ENCODE results near the gene CDC42BPG.
A peak's percentile ranks its signal among the peaks of the same experiment; 100 is the strongest.

Gene CDC42BPG

DNA sequence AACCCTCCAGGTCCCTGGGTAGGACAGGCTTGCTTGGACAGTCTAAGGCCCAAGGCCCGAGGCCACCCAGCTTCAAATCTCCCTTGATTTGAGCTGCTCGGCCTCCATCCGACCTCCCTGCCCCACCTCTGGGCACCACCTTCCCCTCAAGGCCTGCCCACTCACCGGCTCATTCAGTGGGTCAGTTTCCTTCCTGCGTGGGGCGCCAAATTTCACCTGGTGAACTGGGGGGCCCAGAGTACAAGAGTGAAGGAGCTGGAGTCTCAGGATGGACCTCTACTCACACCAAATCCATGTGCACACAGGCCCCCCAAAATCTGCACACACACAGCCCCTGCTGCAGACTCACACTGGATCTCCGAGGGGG lies 45.2 kb downstream of the CDC42BPG start:
- DNase-seq: no peak
- no peaks in the 10 kb centered on the region for H3K27me3 ChIP-seq (replicated peaks; ENCODE audit: control insufficient read depth, insufficient read depth, low read length, poor library complexity, severe bottlenecking)
- no peaks in the 10 kb centered on the region for H3K9me3 ChIP-seq (ENCODE audit: control insufficient read depth, low read length)
- H3K4me1 ChIP-seq (ENCODE audit: control insufficient read depth, insufficient read depth, low read length, poor library complexity, severe bottlenecking): peaks cover 22% of the 10 kb centered on the region
- H3K27ac ChIP-seq (ENCODE audit: insufficient read depth, low read length, poor library complexity, severe bottlenecking): peak overlapping the region; percentile 4
- no peak overlapping the region for H3K4me3 ChIP-seq (ENCODE audit: insufficient read depth, low read depth, low read length, poor library complexity, severe bottlenecking)
- H3K36me3 ChIP-seq (ENCODE audit: control insufficient read depth, insufficient read depth, low read length): peaks cover 49% of the 10 kb centered on the region

DNA sequence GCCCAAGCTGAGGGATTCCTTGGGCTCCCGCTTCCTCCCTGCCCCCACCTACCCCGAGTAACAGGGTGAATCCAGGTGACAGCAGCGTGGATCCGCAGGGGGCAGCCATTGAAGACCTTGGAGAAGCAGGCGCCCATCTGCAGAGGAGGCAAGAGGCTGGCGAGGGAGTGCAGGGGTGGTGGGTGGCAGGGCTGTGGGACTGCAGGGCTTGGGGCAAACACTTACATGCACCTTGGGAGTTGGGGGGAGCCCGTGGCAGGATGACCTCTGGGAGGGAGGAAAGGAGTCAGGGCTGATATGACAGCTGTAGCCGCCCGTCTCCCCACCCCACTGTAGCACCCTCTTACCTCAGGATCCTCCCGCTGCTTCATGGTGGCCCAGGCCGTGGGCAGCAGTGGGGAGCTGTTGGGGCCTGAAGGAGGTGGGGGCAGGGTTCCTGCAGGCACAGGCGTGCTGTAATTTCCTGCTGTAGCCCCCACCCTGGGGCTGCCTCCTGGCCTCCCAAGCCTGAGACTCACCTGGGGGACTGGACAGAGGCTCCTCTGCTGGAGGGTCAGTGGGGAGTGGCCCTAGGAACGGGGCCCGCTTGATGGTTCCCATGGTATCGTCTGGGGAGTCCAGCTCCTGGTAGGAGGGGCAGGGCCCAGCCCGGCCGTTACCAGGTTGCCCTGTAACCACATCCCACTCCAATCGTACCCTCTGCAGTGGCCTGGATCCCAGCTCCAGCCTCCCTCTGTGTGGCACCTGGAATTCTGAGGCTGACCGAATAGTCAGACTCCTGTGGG lies 47.5 kb downstream of the CDC42BPG start:
- Histone ChIP-seq H3K27me3 (replicated peaks; ENCODE audit: control insufficient read depth, insufficient read depth, low read length, poor library complexity, severe bottlenecking) (no peaks in the 10 kb centered on the region), H3K9me3 (ENCODE audit: control insufficient read depth, low read length) (no peaks in the 10 kb centered on the region), H3K4me3 (ENCODE audit: insufficient read depth, low read depth, low read length, poor library complexity, severe bottlenecking) (no peak overlapping the region), H3K4me1 (ENCODE audit: control insufficient read depth, insufficient read depth, low read length, poor library complexity, severe bottlenecking) (peaks cover 6% of the 10 kb centered on the region), H3K36me3 (ENCODE audit: control insufficient read depth, insufficient read depth, low read length) (peaks cover 60% of the 10 kb centered on the region), H3K27ac (ENCODE audit: insufficient read depth, low read length, poor library complexity, severe bottlenecking) (no peak overlapping the region)
- no peak for DNase-seq

DNA sequence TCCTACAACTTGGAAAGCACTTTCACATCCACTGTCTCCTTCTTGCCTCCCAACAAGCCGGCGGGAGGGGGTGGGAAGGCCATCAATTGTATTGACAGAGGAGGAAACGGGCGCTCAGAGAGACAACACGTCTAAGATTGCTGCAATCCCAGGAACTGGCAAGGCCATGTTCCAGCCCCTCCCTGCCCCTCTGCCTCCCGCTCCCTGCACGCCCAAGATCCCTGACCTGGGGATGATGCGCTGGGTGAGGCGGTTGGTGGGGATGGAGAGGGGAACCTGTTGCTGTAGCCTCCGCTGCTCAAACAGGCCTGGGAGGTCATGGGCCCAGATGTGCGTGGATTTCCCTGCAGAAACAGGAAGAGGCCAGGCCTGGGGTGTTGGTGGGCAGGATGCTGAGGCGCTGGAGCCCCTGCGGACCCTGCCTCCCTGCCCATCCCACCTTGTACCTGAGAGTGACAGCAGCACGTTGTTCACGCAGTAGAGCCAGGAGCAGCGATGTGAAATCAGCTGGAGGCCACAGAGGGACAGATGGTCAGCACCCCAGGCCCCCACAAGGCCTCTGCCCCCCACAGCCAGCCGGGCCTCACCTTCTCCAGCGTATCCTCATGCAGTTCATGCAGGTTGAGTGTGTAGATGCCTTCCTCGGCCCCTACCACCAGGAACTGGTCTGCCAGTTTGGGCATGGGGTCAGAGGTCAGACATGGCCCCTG lies 48.3 kb downstream of the CDC42BPG start:
- DNase-seq: no peak
- Histone ChIP-seq H3K27me3 (replicated peaks; ENCODE audit: control insufficient read depth, insufficient read depth, low read length, poor library complexity, severe bottlenecking) (no peaks in the 10 kb centered on the region), H3K9me3 (ENCODE audit: control insufficient read depth, low read length) (no peaks in the 10 kb centered on the region), H3K36me3 (ENCODE audit: control insufficient read depth, insufficient read depth, low read length) (peaks cover 67% of the 10 kb centered on the region), H3K4me1 (ENCODE audit: control insufficient read depth, insufficient read depth, low read length, poor library complexity, severe bottlenecking) (no peaks in the 10 kb centered on the region), H3K4me3 (ENCODE audit: insufficient read depth, low read depth, low read length, poor library complexity, severe bottlenecking) (no peak overlapping the region), H3K27ac (ENCODE audit: insufficient read depth, low read length, poor library complexity, severe bottlenecking) (no peak overlapping the region)

DNA sequence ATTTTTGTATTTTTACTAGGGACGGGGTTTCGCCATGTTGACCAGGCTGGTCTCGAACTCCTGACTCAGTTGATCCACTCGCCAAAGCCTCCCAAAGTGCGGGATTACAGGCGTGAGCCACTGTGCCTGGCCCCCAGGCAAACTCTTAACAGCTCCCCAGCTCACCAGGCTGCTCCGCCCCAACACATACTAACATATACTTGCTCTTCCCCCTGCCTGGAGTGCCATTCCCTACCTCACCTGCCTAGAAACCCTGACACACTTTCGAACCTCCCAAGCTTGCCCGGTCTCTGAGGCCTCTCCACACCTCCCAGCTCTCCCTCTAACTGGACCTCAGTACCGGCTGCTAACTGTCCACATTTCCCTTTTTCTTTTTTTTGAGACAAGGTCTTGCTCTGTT lies 49.9 kb downstream of the CDC42BPG start:
- peaks cover 66% of the 10 kb centered on the region for H3K36me3 ChIP-seq (ENCODE audit: control insufficient read depth, insufficient read depth, low read length)
- no peaks in the 10 kb centered on the region for H3K4me1 ChIP-seq (ENCODE audit: control insufficient read depth, insufficient read depth, low read length, poor library complexity, severe bottlenecking)

DNA sequence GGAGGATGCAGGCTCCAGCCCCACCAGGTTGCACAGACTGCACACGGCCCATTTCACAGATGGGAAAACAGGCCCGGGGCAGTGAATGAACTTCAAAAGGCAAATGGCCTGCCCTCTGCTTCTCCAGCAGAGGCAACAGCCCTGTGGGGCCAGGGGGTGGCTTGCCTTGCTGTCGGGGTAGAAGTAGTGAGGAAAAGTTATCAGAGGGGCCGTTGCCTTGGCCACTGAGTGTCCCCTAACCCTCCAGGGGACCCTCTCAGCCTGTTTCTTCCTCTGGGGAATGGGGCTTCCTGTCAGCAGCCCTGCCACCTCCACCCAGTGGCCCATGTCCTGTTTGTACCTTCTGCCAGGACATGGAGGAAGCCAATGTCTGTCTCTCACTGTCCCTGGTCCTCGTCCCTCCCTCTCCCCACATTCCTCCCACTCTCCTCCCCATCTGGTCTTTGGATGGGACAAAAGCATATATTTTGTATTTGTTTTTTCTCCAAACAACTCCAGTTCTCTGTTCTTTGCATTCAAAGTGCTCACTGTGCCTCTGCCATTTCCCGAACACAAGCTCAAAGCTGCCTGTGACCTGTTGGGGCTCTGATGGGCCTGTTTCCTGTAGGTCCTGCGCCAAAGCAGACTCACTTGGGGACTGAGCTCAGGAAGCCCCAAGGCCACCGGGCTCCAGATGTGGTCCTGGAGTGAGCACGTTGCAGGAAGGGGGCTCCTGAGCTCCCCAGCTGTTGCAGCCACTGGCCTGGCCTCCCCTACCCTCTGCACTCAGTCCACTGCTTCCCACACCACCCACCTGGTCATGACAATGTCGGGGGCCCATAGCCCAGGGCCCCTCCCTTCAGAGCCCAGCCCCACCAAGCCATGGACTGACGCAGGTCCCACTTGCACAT lies 50.9 kb downstream of the CDC42BPG start:
- Histone ChIP-seq H3K27me3 (replicated peaks; ENCODE audit: control insufficient read depth, insufficient read depth, low read length, poor library complexity, severe bottlenecking) (no peaks in the 10 kb centered on the region), H3K4me1 (ENCODE audit: control insufficient read depth, insufficient read depth, low read length, poor library complexity, severe bottlenecking) (no peaks in the 10 kb centered on the region), H3K27ac (ENCODE audit: insufficient read depth, low read length, poor library complexity, severe bottlenecking) (peak overlapping the region; percentile 13), H3K4me3 (ENCODE audit: insufficient read depth, low read depth, low read length, poor library complexity, severe bottlenecking) (no peak overlapping the region), H3K9me3 (ENCODE audit: control insufficient read depth, low read length) (no peaks in the 10 kb centered on the region), H3K36me3 (ENCODE audit: control insufficient read depth, insufficient read depth, low read length) (peaks cover 66% of the 10 kb centered on the region)
- no peak for DNase-seq

More for the DNA sequence above, 49.9 kb downstream of the CDC42BPG start:
- H3K27me3 ChIP-seq (replicated peaks; ENCODE audit: control insufficient read depth, insufficient read depth, low read length, poor library complexity, severe bottlenecking): no peaks in the 10 kb centered on the region
- H3K4me3 ChIP-seq (ENCODE audit: insufficient read depth, low read depth, low read length, poor library complexity, severe bottlenecking): no peak overlapping the region
- no peak for DNase-seq
- no peak overlapping the region for H3K27ac ChIP-seq (ENCODE audit: insufficient read depth, low read length, poor library complexity, severe bottlenecking)
- no peaks in the 10 kb centered on the region for H3K9me3 ChIP-seq (ENCODE audit: control insufficient read depth, low read length)

DNA sequence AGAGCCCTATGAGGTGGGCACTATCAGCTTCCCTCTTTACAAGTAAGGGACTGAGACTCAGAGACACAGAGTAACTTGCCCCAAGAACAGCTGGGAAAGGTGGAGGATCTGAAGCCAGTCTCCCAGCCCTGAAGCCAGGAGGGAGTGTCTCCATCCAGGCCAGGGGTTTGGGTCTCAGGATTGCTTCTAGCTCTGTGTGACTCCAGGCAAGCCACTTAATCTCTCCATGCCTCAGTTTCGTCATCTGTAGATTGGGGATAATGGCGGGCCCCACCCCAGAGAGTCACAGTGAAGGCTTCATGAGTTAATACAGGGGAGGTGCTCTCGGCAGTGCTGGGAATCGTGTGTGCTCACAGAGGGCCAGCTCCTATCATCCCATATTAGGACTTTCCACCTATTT lies 52.0 kb downstream of the CDC42BPG start:
- H3K4me3 ChIP-seq (ENCODE audit: insufficient read depth, low read depth, low read length, poor library complexity, severe bottlenecking): no peak overlapping the region
- H3K36me3 ChIP-seq (ENCODE audit: control insufficient read depth, insufficient read depth, low read length): peaks cover 66% of the 10 kb centered on the region
- DNase-seq: no peak
- H3K27me3 ChIP-seq (replicated peaks; ENCODE audit: control insufficient read depth, insufficient read depth, low read length, poor library complexity, severe bottlenecking): no peaks in the 10 kb centered on the region
- no peak overlapping the region for H3K27ac ChIP-seq (ENCODE audit: insufficient read depth, low read length, poor library complexity, severe bottlenecking)
- H3K4me1 ChIP-seq (ENCODE audit: control insufficient read depth, insufficient read depth, low read length, poor library complexity, severe bottlenecking): no peaks in the 10 kb centered on the region
- H3K9me3 ChIP-seq (ENCODE audit: control insufficient read depth, low read length): no peaks in the 10 kb centered on the region

DNA sequence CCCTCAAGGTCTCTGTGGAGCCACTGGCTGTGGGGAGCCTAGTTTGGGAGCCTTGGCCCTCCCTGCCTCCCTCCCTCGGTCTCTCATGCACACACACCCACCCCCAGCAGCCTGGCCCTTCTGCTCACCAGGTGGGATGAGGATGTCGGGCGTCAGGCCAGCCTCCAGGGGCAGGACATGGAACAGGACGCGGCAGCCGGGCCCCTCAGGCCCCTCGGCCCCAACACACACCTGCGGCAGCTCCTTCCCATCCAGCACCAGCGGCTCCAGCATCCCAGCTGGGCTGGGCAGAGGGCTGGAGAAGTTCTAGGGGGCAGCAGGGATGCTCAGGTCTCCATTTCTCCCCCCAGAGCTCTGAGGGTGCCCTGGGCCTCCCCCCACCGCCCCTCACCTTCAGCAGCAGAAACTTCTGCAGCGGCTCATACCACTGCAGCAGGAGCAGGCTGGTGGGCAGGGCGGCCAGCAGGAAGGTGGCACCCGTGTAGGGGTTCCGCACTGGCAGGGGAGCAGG lies 52.6 kb downstream of the CDC42BPG start:
- Histone ChIP-seq H3K27me3 (replicated peaks; ENCODE audit: control insufficient read depth, insufficient read depth, low read length, poor library complexity, severe bottlenecking) (no peaks in the 10 kb centered on the region), H3K4me3 (ENCODE audit: insufficient read depth, low read depth, low read length, poor library complexity, severe bottlenecking) (no peak overlapping the region), H3K27ac (ENCODE audit: insufficient read depth, low read length, poor library complexity, severe bottlenecking) (no peak overlapping the region), H3K4me1 (ENCODE audit: control insufficient read depth, insufficient read depth, low read length, poor library complexity, severe bottlenecking) (no peaks in the 10 kb centered on the region), H3K9me3 (ENCODE audit: control insufficient read depth, low read length) (no peaks in the 10 kb centered on the region), H3K36me3 (ENCODE audit: control insufficient read depth, insufficient read depth, low read length) (peaks cover 59% of the 10 kb centered on the region)
- no peak for DNase-seq

DNA sequence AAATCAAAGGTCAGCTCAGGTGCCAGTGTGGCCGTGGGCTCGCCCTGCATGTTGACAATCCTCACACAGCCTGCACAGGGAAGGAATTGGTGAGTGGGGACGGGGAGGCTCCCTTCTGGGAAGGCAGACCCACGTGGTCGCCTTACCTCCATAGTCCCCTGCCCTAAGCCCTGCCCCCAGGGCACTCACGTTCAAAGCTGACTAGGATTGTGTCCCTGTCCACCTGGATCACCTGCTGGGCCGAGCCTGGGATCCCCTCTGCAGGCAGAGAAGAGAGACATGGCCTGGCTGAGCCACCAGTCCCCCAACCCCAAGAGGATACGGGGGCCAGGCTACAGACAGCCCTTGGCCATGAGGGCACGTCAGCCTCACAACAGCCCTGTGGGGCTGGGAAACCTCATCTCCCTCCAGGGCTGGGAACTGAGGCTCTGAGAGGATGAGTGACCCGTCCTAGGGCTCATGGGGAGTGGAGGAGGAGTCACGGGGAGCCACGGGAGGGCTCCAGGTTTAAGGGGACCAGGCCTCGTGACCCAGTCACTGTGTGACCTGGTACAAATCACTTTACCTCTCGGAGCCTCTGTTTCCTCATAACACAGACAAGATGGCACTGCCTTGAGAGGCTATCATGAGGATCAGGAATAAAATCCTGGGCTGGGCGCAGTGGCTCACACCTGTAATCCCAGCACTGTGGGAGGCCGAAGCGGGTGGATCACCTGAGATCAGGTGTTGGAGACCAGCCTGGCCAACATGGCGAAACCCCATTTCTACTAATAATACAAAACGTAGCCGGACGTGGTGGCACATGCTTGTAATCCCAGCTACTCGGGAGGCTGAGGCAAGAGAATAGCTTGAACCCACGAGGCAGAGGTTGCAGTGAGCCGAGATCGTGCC lies 54.0 kb downstream of the CDC42BPG start:
- no peak for DNase-seq
- Histone ChIP-seq H3K4me3 (ENCODE audit: insufficient read depth, low read depth, low read length, poor library complexity, severe bottlenecking) (no peak overlapping the region), H3K27ac (ENCODE audit: insufficient read depth, low read length, poor library complexity, severe bottlenecking) (no peak overlapping the region), H3K36me3 (ENCODE audit: control insufficient read depth, insufficient read depth, low read length) (peaks cover 45% of the 10 kb centered on the region), H3K9me3 (ENCODE audit: control insufficient read depth, low read length) (no peaks in the 10 kb centered on the region), H3K4me1 (ENCODE audit: control insufficient read depth, insufficient read depth, low read length, poor library complexity, severe bottlenecking) (no peaks in the 10 kb centered on the region), H3K27me3 (replicated peaks; ENCODE audit: control insufficient read depth, insufficient read depth, low read length, poor library complexity, severe bottlenecking) (no peaks in the 10 kb centered on the region)

All from effector memory CD4-positive, alpha-beta T cell (primary cell).